Measurements from ENCODE around the gene UBE2Q1.
"Not testable (repeated sequence)": the region's sequence is repeated elsewhere in the genome, so short reads cannot be mapped to it uniquely, and the experiment has no call there.

Gene UBE2Q1

DNA sequence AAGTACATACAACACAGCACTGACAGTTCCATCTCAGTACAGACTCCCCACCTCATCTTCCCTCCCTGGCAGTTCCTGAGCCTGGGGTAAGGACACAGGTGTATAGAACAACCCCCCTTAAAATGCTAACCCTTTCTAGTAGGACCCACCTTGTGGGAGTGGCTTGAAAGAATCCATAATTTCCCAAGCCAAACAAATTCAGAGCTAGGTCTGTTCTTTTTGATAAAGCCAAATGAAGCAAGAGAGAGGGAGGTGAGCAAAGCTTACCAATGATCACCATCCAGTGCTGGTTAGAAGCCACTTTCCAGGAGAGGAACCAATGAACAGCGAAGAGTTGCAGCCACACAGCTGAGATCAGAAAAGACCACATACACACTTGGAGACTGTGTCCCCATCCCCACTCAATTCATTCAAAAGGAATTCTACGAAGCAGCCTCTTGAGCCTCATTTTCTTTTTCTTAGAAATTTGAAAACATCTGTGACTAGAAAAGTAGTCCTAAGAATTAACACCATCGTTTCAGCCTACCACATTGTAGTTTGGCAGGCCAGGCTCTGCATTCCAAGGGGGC, 9.2 kb downstream of the UBE2Q1 start:
- no peak for FAIRE-seq

DNA sequence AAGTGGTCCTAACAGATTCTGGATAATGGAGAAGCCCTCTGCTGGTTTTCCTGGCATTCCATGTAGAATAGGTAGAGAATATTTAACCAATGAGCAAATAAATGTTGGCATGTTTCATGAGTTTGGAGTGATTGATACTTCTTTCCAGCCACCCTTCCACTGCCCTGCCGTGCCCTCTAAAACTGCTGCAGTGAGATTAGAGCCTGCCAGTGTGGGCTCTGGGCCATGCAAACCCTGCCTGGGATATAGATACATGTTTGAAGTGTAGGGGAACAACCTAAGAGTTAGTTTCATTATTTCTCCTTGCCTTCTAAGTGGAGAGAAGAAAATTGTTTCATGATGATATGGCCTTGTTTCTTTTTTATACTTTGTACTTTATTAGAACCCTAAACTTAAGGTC, 10.4 kb downstream of the UBE2Q1 start:
- no peak for FAIRE-seq

- no peak for FAIRE-seq
These were observed 11.2 kb downstream of the UBE2Q1 start for GRCh38 chr1:154547105-154547732.

GRCh38 chr1:154546264-154547063, 12.0 kb downstream of the UBE2Q1 start:
- FAIRE-seq: peak; percentile 96

GRCh38 chr1:154541231-154541630, 17.2 kb downstream of the UBE2Q1 start:
- FAIRE-seq: no peak

- FAIRE-seq: no peak
These were observed 18.7 kb downstream of the UBE2Q1 start for GRCh38 chr1:154539486-154540483.

- FAIRE-seq: no peak
These were observed 21.9 kb downstream of the UBE2Q1 start for GRCh38 chr1:154536570-154536969.

GRCh38 chr1:154533952-154534844, 24.3 kb downstream of the UBE2Q1 start:
- peak; percentile 71 for FAIRE-seq

DNA sequence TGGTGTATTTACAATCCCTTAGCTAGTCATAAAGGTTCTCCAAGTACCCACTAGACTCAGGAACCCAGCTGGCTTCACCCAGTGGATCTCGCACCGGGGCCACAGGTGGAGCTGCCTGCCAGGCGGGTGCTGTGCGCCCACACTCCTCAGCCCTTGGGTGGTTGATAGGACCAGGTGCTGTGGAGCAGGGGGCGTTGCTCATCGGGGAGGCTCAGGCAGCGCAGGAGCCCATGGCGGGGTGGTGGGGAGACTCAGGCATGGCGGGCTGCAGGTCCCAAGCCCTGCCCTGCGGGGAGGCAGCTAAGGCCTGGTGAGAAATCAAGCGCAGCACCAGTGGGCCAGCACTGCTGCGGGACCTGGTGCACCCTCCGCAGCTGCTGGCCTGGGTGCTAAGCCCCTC, 26.5 kb downstream of the UBE2Q1 start:
- not testable (repeated sequence) for FAIRE-seq

- no peak for FAIRE-seq
These were observed 29.2 kb downstream of the UBE2Q1 start for GRCh38 chr1:154529308-154529707.

GRCh38 chr1:154527192-154527591, 31.3 kb downstream of the UBE2Q1 start:
- no peak for FAIRE-seq

GRCh38 chr1:154524881-154525280, 33.6 kb downstream of the UBE2Q1 start:
- no peak for FAIRE-seq

DNA sequence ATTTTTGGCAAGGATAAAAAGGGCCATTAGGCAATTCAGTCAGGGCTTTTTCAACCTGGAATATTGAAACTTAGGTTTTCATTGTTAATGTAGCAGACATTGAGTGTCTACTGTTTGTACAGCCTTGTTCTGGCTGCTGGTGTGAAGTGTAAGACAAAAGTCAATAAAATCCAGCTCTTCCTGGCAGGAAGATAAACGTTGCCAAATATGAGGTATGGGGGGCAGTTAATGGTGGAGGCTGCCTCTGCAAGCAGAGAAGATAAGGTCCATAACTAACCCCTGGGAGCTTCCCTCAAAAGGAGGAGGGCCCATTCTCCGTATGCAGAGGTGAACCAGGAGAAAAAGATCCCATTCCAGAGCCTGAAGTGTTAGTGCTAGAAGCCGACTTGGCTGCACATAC, 36.8 kb downstream of the UBE2Q1 start:
- FAIRE-seq: no peak

GRCh38 chr1:154520333-154520732, 38.1 kb downstream of the UBE2Q1 start:
- no peak for FAIRE-seq

DNA sequence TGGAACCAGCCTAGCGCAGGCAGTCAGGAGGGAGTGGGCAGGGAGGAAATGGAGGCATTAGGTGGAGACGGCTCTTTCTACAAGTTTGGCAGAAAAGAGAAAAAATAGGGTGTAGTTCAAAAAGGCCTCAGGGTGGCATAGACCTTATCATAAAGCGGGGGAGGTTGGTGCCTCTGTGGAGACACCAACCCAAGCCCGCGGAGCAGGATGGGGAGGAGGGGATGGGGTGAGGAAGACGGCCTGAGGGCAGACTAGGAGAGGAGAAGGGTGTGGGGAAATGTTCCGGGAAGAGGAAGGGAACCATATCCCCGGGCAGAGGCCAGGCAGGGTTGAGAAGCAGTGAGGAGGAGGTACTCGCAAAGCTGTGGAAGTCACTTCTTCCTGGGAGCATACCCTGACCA, 38.9 kb downstream of the UBE2Q1 start:
- no peak for FAIRE-seq

DNA sequence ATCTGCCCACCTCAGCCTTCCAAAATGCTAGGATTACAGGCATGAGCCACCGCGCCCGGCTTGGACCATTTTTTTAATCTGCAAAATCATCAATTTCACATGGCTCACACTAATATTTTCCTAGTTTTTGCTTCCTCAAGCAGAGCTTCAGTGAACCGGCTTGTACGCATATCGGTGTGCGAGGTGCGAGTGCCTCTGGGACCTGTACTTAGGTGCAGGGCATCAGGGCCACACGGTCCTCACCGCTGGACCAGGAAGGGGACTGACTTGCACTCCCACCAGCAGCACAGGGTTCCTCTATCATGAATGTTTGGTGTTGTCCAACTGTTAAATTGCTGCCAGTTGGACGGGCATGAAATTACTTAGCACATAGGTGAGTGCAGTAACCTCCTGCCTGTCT, 40.8 kb downstream of the UBE2Q1 start:
- no peak for FAIRE-seq

- FAIRE-seq: no peak
These were observed 44.4 kb downstream of the UBE2Q1 start for GRCh38 chr1:154514066-154514553.

- FAIRE-seq: no peak
These were observed 45.7 kb downstream of the UBE2Q1 start for GRCh38 chr1:154512760-154513159.

GRCh38 chr1:154503898-154504297, 54.6 kb downstream of the UBE2Q1 start:
- FAIRE-seq: no peak

GRCh38 chr1:154502744-154503115, 55.7 kb downstream of the UBE2Q1 start:
- FAIRE-seq: no peak

- FAIRE-seq: no peak
These were observed 56.3 kb downstream of the UBE2Q1 start, which contains the start of the genes SHE and TDRD10 for GRCh38 chr1:154502066-154502743. Gene SHE, minus strand, starts transcription at chr1:154502412. Its CDS starts 386 bp downstream, at chr1:154502026. Gene TDRD10, plus strand, starts transcription at chr1:154502219. Its CDS starts 4,685 bp downstream, at chr1:154506904.
